GM23248 (cell line): ENCODE measurements around the gene SGSM1.

ENCODE experiments used
- EZH2 ChIP-seq: fragments of 200-600 bp; sonication (generic); IDR thresholded peaks from 2 replicates; pipeline ENCODE4 v1.6.1; 2018; ENCODE audit warnings: antibody characterized with exemption, mild to moderate bottlenecking; ENCODE audit not compliant: insufficient read depth, poor library complexity, severe bottlenecking
- EZH2phosphoT487 ChIP-seq: fragments of 200-600 bp; sonication (generic); IDR thresholded peaks from 2 replicates; pipeline ENCODE4 v1.6.1; 2018; ENCODE audit warnings: antibody characterized with exemption, moderate library complexity, mild to moderate bottlenecking, low read depth; ENCODE audit not compliant: insufficient read depth

- no peak for TF ChIP-seq EZH2phosphoT487
- TF ChIP-seq EZH2 = no peak
Observed at GRCh38 chr22:24945430-24945829, 139.4 kb downstream of the SGSM1 start.
